GM19240 (cell line): Measurements from ENCODE around the gene ALDH2.
"Not testable (repeated sequence)": the region's sequence is repeated elsewhere in the genome, so short reads cannot be mapped to it uniquely, and the experiment has no call there.

Source experiments
- DNase-seq: peaks from one replicate; pipeline ENCODE4 v3.0.0; 2011; ENCODE audit warnings: low spot score; ENCODE audit not compliant: insufficient read length

Gene ALDH2

DNA sequence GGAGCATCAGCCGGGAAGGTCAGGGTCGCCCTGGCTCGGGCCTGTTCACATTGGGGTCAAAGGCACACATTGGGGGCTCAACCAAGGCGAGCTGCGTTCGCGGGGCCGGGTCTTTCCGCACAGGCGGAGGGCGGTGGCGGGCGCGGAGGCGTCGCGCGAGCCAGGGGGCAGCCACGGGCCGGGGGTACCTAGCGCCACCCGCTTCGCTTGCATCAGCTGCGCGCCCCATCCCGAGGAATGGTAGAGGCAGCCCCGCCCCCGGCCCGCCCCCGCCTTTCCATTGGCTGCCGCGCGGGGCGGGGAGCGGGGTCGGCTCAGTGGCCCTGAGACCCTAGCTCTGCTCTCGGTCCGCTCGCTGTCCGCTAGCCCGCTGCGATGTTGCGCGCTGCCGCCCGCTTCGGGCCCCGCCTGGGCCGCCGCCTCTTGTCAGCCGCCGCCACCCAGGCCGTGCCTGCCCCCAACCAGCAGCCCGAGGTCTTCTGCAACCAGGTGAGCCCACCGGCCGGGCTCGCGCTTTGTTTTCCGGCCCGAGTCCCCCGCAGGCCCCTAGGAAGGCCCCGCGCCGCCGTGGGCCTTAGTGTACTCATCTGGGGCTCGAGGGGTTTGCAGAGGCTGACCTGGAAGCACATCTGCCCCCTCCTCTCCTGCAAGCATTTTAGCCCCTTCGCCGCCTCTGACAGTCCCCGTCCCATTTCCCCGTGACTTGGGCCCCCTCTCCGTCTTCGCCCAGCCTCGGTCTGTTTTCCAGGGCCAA lies at the start of gene ALDH2:
TSS of gene ALDH2 (plus strand) at position 326 of the 754 bp plus-strand sequence. CDS start at position 376, 50 bp downstream.
- DNase-seq, result no peak

DNA sequence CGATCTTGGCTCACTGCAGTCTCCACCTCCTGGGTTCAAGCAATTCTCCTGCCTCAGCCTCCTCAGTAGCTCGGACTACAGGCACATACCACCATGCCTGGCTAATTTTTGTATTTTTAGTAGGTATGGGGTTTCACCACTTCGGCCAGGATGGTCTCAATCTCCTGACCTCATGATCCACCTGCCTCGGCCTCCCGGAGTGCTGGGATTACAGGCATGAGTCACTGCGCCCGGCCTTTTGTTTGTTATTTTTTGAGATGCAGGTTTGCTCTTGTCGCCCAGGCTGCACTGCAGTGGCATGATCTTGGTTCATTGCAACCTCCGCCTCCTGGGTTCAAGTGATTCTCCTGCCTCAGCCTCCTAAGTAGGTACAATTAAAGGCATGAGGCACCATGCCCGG lies 47.4 kb upstream of the ALDH2 start:
- DNase-seq, result not testable (repeated sequence)

DNA sequence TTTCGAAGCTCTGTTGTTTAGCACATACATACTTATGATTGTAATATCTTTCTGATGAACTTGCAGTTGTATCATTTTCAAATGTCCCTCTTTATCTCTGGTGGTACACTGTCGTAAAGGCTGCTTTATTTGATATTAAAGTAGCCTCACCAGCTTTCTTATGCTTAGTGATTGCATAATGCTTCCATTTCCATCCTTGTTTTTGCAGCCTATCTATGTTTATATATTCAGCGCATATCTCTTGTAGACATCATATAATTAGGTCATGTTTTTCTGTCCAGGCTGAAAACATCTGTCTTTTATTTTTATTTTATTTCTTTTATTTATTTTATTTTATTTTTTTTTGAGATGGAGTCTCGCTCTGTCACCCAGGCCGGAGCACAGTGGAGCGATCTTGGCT lies 46.3 kb upstream of the ALDH2 start:
- DNase-seq, result no peak

DNA sequence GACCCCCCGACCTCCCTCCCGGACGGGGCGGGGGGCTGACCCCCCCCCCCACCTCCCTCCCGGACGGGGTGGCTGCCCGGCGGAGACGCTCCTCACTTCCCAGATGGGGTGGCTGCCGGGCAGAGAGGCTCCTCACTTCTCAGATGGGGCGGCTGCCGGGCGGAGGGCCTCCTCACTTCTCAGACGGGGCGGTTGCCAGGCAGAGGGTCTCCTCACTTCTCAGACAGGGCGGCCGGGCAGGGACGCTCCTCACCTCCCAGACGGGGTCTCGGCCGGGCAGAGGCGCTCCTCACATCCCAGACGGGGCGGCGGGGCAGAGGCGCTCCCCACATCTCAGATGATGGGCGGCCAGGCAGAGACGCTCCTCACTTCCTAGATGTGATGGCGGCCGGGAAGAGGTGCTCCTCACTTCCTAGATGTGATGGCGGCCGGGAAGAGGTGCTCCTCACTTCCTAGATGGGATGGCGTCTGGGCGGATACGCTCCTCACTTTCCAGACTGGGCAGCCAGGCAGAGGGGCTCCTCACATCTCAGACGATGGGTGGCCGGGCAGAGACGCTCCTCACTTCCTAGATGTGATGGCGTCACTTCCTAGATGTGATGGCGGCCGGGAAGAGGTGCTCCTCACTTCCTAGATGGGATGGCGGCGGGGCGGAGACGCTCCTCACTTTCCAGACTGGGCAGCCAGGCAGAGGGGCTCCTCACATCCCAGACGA lies 42.9 kb upstream of the ALDH2 start:
- DNase-seq, result not testable (repeated sequence)

DNA sequence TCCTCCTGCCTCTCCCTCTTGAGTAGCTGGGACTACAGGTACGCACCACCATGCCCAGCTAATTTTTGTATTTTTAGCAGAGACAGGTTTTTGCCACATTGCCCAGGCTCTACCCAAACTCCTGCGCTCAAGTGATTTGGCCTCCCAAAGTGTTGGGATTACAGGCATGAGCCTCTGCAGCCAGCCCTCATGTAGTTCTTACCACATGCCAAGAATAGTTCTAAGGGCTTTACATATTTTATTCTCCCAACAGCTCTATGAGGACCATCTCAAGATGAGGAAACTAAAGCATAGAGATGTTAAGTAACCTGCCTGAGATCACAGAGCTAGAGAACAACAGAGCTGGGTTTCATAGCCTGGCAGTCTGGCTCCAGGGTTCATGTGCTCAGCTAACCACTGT lies 37.9 kb upstream of the ALDH2 start:
- no peak for DNase-seq

DNA sequence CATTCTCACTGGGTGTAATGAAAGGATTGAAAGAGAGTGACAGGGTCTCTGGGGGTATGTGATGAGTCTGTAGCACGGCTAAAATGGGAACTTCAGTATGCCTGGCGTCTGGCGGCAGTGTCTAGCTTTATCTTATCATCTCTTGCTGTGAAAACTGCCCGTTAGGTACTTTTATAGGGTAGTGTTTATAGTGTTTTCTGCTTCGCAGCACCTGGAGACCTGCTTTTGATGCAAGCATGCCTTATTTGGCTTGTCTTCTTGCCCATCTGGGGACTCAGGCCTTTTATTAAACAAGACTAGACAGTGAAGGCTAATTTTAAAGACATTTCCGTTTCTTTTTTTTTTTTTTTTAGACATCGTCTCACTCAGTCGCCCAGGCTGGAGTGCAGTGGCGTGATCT lies 36.3 kb upstream of the ALDH2 start:
- DNase-seq, result no peak

DNA sequence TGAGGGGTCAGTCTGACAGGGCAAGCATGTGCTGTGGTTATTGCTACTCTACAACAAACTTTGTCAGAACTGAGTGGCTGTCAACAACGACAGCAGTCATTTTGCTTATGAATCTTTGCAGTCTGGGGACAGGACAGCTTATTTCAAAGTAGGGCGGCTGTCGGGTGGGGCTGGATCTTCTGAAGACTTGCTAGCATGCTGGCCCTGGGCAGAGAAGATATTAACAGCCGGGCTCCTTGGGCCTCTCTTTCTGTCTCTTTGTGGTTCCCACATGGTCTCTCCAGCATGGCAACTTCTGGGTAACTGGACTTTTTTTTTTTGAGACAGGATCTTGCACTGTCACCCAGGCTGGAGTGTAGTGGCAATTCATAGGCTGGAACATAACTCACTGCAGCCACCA lies 33.9 kb upstream of the ALDH2 start:
- no peak for DNase-seq

DNA sequence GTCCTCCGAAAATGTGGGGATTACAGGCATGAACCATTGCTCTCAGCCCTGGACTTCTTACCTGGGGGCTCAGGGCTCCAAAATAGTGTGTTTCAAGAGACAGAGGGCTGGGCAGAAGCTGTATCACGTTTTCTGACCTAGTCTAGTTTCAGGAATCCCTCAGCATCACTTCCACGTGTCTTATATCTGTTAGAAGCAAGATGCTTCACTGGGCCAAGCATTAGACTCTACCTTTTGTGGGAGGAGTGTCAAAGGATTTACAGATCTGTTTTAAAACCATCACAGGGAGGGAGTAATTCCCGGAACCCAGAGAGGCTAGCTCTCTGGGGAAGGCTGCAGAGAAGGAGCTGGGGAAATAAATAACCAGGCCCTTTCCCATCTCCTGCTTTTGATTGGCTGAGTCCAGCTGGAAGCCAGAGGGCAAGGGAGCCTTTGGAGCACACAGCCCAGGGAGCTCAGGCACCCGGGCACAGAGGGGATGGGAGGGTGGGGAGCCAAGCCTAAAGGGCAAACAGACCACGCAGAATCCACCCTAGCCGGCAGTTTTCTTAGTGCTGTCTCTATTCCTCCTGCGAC lies 33.3 kb upstream of the ALDH2 start:
- DNase-seq, result no peak

DNA sequence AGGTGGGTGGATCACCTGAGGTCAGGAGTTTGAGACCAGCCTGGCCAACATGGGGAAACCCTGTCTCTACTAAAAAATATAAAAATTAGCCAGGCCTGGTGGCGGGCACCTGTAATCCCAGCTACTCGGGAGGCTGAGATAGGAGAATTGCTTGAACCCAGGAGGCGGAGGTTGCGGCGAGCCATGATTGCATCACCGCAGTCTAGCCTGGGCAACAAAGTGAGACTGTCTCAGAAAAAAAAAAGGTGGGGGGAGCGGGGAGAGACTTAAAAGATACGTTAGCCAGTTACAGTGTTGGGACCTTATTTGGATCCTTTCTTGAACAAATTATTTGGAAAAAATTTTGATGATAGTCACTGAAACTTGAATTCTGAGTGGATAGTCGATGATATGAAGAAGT lies 27.2 kb upstream of the ALDH2 start:
- not testable (repeated sequence) for DNase-seq

DNA sequence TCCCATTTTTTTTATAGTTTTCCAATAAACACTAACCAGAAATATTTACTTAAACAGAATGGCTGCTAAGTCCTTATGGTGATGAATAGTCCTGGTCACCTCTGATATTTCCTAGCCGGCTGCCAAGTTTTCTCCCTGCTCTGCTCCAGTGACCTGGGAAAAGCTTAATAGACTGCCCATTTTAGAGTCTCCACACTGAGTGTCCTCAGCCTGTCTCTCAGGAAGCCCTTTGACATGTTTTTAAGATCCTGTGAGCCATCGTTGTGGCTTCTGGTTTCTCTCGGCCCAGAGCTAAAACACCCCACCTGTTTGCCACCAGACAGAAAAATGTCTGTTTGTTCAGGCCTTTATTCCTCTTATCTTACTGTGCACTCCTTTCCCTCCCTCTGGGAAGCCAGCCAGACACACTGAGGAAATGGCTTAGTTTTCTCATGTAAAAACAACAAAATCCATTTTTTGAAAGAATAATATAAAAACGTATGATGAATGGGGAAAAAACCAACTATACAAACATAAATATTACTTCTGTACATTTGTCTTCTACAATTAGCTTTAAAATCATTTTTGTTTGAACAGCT lies 25.4 kb upstream of the ALDH2 start:
- no peak for DNase-seq

DNA sequence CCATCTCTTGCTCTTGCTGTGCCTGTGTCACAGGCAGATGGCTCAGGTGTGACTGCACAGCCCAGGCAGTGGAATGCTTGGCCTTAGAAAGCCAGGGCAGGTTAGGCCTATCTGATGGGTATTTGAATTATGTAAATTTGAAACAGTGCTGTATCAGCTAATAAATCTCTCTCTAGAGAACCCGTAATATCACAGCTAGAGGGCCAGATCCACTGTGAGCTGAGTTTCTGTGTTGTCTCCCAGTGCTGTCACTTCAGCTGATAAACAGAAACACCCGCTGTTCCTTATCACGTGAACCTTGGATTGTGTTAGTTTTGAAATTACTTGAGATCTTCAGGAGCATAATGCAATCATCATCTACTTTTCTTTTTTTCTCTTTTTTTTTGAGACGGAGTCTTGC lies 21.5 kb upstream of the ALDH2 start:
- no peak for DNase-seq

DNA sequence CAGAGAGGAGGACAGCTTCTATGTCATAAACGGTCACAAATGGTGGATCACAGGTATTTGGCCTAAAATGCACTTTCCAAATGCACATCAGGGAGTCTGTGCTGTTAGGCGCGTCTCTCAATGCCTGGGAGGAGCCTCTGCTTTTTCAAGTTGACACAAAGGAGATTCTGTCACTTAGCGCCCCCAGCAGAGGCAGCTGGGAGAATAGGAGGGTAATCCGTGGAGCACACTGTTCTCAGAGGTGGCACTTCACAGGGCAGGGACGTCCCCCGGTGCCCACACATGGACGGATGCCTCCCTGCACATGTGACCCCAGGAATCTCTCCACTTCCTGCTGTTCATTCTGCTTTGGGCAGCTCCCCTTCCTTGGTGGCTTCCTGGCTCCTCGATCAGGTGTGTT lies 19.4 kb upstream of the ALDH2 start:
- no peak for DNase-seq

DNA sequence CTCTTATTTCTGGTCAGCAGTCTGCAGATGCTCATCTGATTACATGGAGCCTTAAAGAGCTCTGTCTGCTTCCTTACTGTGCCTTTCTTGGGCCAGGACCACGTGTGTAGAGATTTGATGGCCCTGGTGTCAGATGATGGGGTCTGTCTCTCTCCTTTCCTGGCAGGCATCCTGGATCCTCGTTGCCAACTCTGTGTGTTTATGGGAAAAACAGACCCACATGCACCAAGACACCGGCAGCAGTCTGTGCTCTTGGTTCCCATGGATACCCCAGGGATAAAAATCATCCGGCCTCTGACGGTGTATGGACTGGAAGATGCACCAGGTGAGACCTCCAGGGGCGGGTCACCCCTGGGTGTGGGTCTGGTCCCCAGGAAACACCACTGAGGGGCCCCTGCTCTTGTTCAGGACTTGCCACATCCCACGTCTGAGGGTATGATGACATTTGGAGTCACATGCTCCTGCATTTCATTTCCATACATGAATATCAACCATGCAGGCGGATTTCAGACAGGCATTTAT lies 18.5 kb upstream of the ALDH2 start:
- no peak for DNase-seq

DNA sequence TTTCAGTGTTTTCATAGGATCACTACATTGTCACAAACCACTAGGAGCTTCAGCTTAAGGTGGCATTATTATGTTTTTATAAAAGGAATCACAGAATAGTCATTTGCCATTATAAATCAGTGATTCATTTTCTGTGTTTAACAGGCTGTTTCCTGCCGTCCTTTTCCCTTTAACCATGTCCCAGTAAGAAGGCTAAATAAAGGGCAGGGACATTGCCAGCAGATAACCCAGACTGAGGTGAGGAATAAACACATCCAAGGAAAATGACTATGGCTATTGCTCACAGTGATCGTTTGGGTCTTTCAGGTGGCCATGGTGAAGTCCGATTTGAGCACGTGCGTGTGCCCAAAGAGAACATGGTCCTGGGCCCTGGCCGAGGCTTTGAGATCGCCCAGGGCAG lies 17.9 kb upstream of the ALDH2 start:
- DNase-seq, result no peak

DNA sequence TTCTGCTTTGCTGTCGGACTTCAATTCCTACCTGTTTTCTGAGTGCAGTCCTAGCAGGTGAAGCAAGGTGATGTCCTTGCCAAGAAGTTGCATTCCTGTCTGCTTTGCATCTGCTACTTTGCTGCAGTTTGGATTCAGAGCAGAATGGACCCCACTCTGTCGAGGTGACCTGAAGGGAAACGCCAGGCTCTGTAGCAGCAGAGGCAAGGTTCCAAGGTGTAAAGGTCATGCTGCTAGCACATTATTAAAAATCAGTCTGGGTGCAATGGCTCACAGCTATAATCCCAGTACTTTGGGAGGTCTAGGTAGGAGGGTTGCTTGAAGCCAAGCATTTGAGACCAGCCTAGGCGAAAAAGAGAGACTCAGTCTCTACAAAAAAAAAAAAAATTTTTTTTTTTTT lies 17.3 kb upstream of the ALDH2 start:
- DNase-seq, result no peak

DNA sequence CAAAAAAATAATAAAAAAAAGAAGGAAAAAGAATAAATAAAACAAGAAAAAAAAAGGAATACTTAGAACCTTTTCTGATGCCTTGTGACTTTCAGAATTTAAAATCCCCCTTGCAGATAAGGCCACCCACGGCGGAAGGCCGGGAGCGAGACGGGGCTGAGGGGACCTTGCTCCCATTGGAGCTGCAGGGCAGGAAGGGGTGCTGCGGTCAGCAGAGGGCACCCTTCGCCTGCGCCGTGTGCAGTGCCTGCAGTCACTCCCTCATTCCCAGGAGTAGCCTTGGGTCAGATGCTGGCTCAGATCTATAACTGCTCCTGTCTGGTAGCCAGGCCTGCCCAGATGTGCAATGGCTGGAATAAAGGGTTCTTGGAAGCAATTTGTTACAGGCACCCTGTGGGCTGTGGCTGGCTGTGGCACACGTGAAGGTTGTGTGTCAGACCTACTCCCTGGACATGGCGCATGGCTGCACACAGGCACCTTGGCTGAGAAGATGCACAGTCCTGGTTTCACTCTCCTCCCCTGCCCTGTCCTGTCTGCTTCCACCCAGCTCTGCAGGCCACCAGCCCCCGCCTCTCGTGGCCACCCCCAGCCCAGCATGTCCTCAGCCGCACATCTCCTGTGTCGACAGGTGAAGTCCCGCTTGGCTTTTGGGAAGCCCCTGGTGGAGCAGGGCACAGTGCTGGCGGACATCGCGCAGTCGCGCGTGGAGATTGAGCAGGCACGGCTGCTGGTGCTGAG lies 13.4 kb upstream of the ALDH2 start:
- DNase-seq, result no peak

DNA sequence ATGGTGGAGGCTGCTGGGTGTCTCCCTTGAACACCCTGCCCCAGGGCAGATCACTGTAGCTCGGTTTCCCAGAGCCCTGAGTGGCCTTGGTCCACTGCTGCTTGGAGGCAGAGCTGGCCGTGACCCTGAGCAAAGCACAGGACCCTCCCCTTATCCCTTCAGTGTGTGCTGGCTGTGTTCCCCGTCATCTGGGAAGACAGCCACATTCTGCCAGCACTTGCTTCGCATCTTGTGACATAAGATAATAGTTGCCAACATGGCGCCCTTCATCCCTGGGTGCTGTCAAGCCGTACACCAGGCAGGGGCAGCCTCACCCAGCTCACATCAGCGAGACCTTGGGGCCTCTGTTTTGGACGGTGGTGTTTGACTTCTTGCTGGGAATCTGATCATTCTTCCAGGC lies 12.1 kb upstream of the ALDH2 start:
- DNase-seq, result no peak

DNA sequence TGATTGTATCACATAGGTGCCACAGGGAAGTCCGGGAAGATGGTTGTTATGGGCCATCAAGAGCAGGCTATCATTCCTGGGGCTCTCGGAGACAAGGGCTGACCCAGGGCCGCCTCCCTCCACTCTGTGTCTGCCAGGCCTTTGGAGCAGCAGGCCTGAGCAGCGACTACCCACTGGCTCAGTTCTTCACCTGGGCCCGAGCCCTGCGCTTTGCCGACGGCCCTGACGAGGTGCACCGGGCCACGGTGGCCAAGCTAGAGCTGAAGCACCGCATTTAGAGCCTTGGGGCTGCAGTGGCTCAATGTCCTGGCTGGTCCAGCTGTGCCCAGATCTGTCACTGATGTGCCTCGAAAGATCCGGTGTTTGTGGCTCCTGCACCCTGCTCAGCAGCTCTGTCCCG lies 10.5 kb upstream of the ALDH2 start:
- no peak for DNase-seq

DNA sequence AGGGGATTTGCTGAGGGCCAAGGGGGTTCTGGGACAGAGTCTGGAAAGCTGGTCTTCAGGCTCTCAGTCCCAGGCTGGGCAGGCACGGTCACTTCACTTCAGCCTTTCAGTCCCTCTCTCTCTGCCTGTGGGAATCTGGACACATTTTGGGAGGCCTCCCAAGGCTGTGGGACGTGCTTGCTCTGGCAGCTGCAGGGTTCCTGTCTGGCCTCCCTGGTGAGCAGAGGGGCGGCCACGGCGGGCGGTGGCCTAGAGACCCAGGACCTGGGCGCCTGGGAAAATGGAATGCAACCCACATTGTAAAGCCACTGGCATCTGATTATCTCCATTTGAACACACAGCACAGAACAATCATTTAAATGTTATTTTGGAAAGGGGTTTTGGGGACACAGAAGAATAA lies 10.1 kb upstream of the ALDH2 start:
- DNase-seq, result no peak

DNA sequence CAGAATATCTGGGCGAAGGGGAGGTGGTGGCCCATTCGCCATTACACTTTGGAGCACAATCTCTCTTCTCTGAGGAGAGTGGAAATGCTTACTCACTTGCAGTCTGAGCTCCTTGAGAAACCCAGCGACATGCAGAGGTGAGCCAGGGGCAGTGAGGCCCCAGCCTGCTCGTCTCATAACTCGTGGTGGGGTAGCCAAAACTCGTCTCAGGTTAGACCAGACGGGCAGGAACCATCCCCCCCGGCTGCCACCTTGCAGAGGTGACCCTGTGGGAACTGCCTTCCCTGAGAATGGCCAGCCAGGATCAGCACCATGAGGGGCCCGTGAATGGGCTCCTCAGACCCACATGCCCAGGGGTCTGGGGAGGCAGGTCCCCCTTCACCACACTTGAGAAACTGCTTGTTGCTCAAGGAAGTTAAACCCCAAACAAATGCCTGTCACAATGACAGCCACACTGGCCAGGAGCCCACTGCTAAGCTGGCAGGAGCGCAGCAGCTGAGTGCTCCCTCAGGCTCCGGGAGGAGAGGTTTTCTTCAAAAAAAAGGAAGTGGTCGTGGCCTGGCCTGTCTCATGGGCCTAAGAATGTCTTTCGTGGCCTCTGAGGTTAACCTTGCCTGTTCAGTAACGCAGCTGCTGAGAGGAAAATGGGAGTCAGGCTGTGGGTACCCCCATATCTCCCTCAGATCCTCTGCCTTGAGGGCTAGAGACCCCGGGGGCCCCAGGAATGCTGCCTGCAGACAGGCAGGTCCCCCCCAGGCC lies 9.2 kb upstream of the ALDH2 start:
- no peak for DNase-seq

DNA sequence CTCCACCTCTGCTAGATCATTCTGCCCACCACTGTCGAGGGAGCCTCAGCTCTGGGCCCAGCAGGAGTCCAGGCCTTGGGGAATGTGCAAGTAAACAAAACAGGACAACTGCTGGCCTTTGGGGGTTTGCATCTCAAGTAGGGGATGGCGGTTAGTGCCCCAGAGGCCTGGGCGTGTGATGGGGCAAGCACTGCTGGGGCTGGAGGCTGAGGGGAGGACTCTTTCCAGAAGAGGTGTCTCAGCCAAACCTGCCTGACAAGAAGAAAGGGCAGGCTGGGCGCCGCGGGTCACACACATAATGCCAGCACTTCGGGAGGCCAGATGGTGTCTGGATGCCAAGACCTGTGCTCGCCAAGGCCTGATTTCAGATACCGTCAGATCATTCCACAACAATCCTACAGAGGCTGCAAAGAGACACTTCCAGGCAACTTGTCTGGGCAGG lies 8.6 kb upstream of the ALDH2 start:
- no peak for DNase-seq
